NCI-H748 (cell line): ENCODE data around the gene FOXE3.

Source experiments
- DNase-seq: peaks from one replicate; lab custom pipeline; 2025; ENCODE audit not compliant: unreplicated experiment; lab: John Stamatoyannopoulos, UW

FOXE3 gene

GRCh38 chr1:47434051-47434842 lies 18.2 kb downstream of the FOXE3 start:
- peak; percentile 16 for DNase-seq

- no peak for DNase-seq
These were observed 19.6 kb downstream of the FOXE3 start for GRCh38 chr1:47435506-47436303.

GRCh38 chr1:47436304-47436978 lies 20.4 kb downstream of the FOXE3 start:
- DNase-seq, result peak; percentile 81

GRCh38 chr1:47436979-47437446 lies 20.9 kb downstream of the FOXE3 start:
- DNase-seq, result peak; percentile 70

GRCh38 chr1:47437447-47438164 lies 21.5 kb downstream of the FOXE3 start, which contains the start of gene FOXD2:
Gene FOXD2 (plus strand): TSS chr1:47438044. CDS start chr1:47438136, 92 bp downstream.
- DNase-seq, result peak; percentile 90

- peak; percentile 63 for DNase-seq
These were observed 22.3 kb downstream of the FOXE3 start for GRCh38 chr1:47438165-47439016.

GRCh38 chr1:47439017-47439818 lies 23.1 kb downstream of the FOXE3 start:
- no peak for DNase-seq

- no peak for DNase-seq
These were observed 23.9 kb downstream of the FOXE3 start for GRCh38 chr1:47439819-47440598.

GRCh38 chr1:47440599-47441081 lies 24.6 kb downstream of the FOXE3 start:
- DNase-seq, result no peak

GRCh38 chr1:47441450-47442106 lies 25.5 kb downstream of the FOXE3 start:
- no peak for DNase-seq

- DNase-seq, result no peak
These were observed 26.1 kb downstream of the FOXE3 start for GRCh38 chr1:47442202-47442601.

GRCh38 chr1:47442842-47443529 lies 26.9 kb downstream of the FOXE3 start:
- DNase-seq, result no peak

GRCh38 chr1:47443530-47444296 lies 27.6 kb downstream of the FOXE3 start:
- no peak for DNase-seq

- no peak for DNase-seq
These were observed 28.1 kb downstream of the FOXE3 start for GRCh38 chr1:47444297-47444561.

GRCh38 chr1:47444562-47445465 lies 28.7 kb downstream of the FOXE3 start:
- no peak for DNase-seq
